CD4-positive, alpha-beta T cell treated with Interleukin-4 for 4 hours (primary cell): ENCODE results near the gene TMEM121.

Source experiments
- DNase-seq: peaks from one replicate; pipeline ENCODE4 v3.0.0-alpha.2; 2020

Gene TMEM121

DNA sequence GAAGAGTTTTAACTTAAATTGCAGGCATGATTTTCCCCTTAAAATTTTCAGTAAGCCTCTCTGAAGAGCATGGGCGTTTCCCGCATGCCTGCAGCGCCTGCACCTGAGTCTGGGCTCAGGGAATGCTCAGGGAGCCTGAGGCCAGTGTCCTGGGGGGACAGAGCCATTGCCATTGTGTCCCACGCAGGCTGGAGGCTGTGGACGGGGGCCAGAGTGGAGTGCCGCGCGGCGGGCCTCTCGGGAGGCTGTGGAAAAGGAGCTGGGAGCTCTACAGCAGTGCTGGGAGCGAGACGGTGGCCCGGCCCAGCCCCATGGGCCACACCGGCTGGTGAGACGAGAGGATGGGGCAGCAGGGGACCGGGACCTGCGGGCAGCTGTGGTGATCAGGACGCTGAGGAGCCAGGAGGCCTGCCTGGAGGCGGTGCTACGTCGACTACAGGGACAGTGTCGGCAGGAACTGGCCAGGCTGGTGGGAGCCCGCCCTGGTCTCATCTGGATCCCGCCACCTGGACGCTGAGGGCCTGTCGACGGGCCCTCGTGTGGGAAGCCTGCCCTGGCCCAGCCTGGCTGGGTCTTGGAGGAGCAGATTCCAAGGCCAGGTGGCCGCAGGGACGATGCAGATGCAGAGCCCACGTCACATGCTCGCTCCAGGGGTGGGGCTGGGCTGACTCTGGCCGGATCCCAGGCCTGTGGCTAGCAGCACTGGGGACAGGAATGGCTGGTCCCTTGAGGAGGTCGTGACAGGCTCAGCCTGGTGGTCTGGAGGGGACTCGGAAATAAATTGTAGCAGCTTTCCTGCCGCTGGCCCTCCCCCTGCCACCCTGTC, 27.7 kb upstream of the TMEM121 start:
- DNase-seq = no peak

DNA sequence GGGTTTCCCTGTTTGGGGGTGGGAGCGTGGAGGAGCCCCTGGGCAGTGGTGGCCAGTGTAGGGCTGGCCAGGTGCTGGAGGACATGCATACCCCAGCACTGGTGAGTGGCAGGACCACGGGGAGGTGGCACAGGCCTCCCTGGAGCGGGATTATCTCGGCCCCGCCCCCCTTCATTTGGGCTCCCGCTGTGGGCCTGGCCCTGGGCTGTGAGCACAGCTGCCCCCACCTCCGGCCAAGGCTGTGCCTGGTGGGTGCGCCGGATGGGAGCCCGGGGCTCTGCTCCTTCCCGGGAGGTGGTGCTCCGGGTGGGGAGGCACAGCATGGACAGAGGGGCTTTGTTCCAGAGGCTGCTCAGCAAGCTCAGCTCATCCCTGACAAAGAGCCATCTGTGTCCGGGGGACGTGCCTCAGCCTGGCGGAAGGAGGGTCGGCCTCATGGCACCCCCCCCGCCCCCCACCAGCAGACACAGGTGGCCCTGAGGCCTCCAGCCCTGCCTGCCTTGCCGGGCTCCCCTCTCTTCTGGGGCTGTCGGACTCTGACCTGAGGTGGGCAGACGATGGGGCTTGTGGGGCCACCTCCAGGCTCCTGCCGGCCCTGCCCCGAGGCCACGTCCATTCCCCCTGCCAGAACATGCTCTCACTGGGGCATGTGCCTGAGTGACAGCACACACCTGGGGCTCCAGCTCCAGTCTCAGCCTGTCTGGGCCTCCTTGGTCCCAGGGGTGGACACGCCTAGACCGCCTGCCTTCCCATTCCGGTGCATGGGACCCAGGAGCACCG, 26.9 kb upstream of the TMEM121 start:
- no peak for DNase-seq

DNA sequence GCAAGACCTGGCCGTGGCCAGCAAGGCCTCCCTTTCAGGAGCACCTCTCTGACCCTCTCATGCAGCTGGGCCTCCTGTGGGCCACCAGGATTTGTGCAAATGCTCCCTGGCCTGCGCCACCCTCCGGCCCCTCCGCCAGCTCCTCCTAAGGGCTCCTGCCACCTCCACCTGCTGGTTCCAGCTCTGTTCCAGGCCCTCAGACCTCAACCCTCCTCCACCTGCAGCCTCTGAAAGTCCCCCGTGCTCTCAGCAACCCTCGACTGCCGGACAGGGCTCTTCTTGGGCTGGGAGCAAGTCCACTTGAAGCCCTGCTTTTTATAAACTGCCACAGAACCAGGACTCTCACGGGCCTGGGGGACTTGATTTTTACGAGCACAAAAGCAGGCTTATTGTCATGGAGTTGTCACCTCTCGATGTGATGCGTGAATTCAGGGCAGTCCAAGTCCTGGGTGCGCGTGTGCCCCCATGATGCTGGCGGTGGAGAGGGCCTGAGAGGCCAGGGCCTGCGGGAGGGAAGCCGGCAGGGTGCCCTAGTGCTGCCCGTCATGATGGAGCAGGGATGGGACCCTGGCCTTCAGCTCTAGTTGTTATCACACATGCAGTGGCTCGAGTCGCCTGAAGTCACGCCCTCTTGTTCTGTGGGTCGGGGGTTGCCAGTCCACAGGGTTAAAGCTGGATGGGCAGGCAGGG, 26.2 kb upstream of the TMEM121 start:
- DNase-seq = no peak

- no peak for DNase-seq
Measured at GRCh38 chr14:105500726-105501101, 25.7 kb upstream of the TMEM121 start.

DNA sequence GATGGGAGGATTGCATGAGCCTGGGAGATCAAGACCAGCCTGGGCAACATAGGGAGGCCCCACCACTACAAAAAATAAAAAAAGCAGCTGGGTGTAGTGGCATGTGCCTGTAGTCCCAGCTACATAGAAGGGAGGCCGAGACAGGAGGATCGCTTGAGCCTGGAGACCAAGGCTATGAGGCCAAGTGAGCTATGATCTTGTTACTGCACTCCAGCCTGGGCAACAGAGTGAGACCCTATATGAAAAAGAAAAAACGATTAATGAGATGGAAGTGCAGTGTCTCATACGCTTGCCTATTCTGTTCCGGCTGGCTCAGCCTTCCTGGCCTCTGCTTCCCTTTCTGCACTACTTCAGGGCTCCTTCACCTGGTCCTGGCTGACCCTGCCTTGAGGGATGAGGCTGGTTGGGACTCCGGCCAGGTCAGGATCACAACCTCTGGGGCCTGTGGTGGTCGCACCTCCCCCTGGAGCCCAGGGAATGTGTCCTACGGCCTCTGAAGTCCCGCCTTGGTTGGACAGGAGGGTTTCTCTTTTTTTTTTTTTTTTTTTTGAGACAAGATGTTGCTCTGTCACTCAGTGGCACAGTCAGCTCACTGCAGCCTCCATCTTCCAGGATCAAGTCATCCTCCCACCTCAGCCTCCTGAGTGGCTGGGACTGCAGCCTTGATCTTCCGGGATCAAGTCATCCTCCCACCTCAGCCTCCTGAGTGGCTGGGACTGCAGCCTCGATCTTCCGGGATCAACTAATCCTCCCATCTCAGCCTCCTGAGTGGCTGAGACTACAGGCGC, 24.7 kb upstream of the TMEM121 start:
- DNase-seq = no peak

GRCh38 chr14:105502446-105503295, 23.7 kb upstream of the TMEM121 start:
- no peak for DNase-seq

- no peak for DNase-seq
Measured at GRCh38 chr14:105503296-105503640, 23.1 kb upstream of the TMEM121 start.

DNA sequence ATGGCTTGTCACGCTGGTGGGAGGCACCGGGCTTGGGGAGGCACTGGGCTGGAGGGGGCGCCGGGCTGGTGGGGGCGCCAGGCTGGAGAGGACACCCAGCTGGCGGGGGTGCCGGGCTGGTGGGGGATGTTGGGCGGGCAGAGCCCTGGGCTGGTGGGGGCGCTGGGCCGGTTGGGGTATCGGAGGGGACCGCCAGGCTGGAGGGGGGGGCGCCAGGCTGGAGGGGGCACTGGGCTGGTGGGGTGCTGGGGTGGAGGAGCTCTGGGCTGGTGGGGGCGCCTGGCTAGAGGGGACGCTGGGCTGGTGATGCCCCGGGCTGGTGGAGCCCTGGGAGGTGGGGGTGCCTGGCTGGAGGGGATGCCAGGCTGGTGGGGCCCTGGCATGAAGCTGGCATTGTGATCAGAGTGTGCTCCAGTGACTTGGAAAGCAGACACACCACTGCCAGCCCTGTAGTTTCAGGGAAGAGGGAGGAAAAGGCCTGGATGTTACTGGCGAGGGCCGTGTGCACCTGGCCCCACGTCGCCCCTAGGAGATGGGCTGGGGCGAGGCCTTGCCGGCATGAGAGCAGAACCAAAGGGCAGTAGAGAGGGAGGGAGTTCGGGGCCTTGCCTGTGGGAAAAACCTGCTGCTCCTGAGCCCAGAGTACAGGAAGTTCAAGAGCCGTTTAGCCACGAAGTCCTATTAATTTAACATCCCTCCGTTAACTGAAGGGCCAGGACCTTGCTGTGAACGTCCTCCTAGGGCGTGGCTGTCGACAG, 22.3 kb upstream of the TMEM121 start:
- DNase-seq = no peak

GRCh38 chr14:105505101-105505500, 21.3 kb upstream of the TMEM121 start:
- DNase-seq = no peak

DNA sequence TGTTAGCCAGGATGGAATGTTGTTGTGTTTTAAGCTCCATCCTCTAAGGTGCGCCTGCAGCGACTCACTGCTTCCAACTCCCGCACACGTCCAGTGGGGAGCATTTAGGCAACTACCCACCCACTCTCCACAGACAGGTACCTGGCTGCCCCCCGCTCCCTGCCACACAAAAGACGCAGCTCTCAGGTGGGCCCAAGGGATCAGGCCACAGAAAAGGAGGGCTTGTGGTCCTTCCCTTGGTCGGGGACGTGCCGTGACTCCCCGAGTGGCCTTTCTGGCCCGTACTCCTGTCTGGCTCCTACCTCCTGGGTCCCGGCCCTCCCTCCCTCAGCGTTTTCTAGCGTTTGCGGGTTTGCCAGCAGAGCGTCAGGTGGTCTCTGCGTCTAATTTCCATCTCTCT, 19.1 kb upstream of the TMEM121 start:
- no peak for DNase-seq

GRCh38 chr14:105508069-105508468, 18.3 kb upstream of the TMEM121 start:
- no peak for DNase-seq

DNA sequence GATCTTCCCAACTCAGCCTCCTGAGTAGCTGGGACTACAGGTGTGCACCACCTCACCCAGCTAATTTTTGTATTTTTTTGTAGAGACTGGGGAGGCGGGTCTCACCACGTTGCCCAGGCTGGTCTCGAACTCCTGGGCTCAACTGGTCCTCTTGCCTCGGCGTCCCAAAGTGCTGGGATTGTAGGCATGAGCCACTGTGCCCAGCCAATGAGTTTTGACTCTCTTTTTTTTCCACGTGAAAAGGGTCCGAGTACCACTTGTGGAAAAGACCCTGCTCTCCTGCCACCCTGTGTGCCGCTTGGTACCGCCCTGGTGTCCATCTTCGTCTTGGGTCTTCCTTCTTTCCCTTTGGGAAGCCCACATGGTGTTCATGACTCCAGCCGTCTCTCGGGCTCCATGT, 17.8 kb upstream of the TMEM121 start:
- no peak for DNase-seq

- no peak for DNase-seq
Measured at GRCh38 chr14:105517096-105517495, 9.3 kb upstream of the TMEM121 start.

DNA sequence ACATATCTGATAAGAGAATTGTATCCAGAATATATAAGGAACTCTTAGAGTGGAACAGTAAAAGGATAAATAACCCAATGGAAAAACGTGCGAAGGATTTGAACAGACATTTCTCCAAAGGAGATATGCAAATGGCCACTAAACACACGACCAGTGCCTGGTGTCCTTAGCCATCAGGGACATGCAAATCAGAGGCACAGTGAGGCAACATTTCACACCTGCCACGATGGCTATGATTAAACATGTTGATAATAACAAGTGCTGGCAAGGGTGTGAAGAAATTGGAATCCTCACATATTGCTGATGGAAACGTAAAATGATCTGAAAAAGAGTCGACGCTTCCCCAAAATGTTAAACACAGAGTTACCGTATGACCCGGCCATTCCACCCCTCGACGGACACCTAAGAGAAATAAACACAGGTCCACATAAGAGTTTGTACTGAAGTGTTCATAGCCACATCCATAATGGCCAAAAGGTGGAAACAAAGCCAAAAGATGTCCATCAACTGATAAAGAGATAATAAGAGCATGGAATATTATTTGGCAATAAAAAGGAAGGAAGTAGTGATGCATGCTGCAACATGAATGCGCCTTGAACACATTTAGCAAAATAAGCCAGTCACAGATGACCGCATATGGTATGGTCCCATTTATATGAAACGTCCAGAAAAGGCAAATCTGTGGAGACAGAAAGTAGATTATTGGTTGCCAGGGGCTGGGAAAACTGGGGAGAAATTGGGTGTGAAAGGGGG, 6.3 kb upstream of the TMEM121 start:
- DNase-seq = no peak

GRCh38 chr14:105525326-105525725, 1.1 kb upstream of the TMEM121 start:
- DNase-seq = no peak

- no peak for DNase-seq
Measured at GRCh38 chr14:105526776-105527380, 495 bp downstream of the TMEM121 start.

DNA sequence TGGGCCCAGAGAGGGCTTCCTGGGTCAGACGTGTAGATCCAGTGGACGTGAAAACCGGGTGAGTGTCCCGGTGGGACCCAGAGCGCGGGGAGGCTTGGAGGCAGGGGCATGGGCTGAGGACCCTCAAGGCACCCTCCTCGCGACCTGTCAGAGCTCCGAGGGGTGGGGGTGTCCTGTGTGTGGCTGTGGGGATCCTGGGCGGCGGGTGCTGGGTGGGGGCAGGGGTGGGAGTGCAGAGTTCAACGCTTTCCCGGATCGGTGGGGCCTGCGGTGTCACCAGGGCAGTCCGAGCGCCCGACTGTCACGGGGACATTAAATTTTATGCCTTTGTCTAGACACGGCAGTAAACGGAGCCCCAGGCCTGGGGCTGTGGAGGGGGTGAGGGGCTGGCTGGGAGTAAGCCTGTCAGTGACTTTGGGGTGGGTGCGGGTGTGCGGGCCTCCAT, 1.0 kb downstream of the TMEM121 start:
- no peak for DNase-seq

DNA sequence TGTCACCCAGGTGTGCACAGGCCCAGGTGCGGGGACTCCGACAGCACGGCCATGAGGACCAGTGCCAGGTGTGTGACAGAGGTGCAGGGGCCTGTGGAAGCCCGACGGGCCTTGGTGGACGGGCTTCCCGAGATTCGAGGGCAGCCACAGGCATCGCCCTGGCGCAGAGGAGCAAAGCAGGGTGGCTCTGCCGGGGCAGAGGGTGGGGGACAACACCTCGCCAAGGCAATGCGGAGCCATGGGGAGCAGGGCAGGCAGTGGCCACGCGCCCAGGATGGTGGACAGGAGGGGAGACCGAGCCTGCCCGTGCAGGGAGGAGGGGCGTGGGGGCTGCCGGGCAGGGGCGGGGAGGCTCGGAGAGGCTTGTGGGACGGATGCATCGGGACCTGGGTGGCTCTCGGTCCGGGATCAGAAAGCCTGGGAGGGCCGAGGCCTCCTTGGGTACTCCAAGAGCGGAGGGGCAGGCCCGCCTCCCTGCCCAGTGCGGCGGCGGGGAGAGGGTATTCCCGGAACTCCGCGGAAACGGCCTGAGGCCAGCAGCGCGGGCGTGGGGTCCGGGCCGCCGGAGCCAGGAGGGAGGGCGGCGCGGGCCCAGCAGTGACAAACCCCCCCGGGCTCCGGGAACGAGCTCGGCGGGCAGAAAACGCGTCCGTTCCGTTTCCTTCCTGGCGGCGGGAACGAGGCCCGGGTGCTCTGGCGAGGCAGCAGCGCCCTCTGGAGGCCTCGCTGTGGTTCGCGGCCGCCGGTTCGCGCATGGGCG, 1.6 kb downstream of the TMEM121 start:
- DNase-seq = peak; percentile 66
